CD4-positive, alpha-beta T cell treated with Interleukin-15 for 4 hours (primary cell): ENCODE data around the gene MAP3K10.
A peak's percentile ranks its signal among the peaks of the same experiment; 100 is the strongest.
"Not testable (repeated sequence)": the region's sequence is repeated elsewhere in the genome, so short reads cannot be mapped to it uniquely, and the experiment has no call there.

Experiments used
- DNase-seq: peaks from one replicate; pipeline ENCODE4 v3.0.0-alpha.2; 2020; ENCODE audit warnings: low spot score

MAP3K10 gene

DNA sequence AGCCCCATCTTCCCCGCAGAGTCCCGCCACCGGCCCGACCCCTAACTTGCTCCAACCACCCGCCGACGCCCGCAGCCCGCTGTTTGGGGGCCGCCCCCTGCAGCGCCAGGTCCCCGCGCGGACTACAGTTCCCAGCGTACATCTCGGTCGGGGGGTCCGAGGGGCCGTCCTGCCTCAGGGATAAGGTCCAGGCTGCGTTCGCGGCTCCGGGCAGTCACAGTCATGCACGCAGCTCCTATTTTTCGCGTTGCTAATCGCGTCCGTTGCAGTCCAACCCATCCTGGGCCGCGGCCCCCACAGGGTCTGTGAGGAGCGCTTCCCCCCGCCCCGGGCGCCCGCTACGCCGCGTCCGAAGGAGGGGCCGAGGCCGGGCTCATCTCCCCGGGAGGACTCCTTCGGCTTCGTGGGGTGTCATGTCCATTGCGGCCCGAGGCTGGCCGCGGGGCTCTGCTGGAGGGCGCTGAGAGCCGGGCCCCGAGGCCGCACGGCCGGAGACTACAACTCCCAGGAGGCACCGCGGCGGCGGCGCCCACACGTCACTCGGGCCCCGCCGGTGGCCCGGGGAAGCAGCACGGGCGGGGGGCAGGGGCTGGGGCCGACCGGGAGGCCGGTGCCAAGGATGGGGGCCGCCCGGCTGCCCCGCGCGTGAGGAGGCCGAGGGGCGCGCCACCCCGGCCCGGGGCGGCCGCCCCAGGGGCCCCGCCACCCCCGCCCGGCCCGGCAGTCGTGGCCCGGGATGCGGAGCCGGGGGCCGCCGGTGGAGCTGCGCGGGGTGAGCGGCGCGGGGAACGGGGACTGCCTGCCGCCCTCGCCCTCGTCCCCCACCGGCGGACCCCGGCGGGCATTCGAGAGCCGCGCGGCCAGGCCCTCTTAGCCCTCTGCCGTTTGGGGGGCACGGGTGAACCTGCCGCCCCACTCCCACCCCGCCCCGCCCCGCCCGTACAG is at the start of gene MAP3K10:
MAP3K10 (plus strand) TSS at position 536 of the 945 bp plus-strand sequence. CDS start 606 bp downstream, outside the sequence.
- DNase-seq, result peak; percentile 67

DNA sequence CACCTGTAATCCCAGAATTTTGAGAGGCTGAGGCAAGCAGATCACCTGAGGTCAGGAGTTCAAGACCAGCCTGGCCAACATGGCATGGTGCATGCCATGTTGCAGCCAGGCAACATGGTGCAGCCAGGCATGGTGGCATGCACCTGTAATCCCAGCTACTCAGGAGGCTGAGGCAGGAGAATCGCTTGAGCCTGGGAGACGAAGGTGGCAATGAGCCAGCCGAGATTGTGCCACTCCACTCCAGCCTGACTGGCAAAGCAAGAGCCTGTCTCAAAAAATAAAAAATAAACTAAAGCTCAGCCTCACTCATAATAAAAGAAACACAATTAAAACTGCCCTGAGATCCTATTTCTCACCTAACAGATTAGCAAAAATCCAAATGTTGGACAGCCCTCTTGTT is 49.7 kb upstream of the MAP3K10 start:
- DNase-seq, result no peak

DNA sequence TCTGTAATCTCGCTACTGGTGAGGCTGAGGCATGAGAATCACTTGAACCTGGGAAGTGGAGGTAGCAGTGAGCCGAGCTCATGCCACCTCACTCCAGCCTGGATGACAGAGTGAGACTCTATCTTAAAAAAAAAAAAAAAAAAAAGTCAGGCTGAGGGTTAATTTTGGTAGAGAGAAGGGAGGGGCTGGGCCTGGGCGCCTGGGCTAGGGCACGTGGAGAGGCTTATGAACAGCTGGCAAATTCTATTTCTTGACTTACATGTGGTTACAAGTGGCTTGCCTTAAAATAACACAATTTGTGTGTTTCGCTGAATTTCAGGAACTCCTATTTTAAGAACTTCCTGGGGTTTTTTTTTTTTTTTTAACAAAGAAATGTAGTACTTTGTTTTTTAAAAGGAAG is 47.6 kb upstream of the MAP3K10 start:
- DNase-seq, result peak; percentile 63

DNA sequence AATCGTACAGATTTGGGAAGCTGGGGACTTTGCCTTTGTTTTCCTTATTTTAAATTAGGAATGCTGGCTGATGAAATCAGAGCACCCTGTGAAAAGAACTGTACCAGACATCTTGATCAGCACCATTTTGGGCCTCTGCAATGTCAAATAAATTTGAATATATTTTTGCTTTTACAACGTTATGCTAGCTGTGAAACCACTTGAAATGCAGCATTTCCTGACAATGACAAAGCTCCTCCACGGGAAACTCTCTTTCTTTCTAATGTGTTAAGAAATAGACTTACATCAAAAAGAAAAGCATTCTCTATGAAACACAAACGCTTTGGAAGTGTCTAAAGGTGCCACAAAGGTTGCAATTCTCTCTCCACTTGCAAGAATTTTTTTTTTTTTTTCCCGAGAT is 47.1 kb upstream of the MAP3K10 start:
- DNase-seq, result peak; percentile 60

DNA sequence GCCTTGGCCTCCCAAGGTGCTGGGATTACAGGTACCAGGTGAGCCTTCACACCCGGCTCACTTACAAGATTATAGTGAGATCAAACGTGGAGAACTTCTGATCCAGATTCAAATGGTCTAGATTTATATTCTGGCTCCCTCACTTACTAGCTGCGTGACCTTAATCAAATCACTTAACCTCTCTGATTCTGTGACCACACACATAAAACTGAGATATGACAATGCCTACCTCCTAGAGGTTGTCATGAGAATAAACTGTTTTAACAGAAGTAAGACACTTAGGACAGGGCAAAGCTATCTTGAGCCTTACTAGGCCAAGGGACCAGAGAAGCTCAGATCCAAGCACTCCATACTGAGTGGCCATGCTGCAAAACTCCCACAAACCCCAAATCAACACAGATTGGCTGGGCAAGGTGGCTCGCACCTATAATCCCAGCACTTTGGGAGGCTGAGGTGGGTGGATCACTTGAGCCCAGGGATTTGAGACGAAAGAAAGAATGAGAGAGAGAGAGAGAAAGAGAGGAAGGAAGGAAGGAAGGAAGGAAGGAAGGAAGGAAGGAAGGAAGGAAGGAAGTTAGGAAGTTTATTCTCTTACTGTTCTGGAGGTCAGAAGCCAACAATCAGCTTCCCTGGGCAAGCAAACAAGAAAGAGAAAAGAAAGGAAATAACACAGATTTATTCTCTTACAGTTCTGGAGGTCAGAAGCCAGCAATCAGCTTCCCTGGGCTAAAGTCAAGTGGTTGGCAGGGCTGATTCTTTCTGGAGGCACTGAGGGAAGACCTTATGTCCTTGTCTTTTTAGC is 46.1 kb upstream of the MAP3K10 start:
- no peak for DNase-seq

DNA sequence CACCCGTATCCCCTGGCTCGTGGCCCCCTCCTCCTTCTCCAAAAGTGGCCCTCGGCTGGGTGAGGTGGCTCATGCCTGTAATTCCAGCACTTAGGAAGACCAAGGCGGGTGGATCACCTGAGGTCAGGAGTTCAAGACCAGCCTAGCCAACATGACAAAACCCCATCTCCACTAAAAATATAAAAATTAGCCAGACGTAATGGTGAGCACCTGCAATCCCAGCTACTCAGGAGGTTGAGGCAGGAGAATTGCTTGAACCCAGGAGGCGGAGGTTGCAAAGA is 45.5 kb upstream of the MAP3K10 start:
- DNase-seq, result not testable (repeated sequence)

DNA sequence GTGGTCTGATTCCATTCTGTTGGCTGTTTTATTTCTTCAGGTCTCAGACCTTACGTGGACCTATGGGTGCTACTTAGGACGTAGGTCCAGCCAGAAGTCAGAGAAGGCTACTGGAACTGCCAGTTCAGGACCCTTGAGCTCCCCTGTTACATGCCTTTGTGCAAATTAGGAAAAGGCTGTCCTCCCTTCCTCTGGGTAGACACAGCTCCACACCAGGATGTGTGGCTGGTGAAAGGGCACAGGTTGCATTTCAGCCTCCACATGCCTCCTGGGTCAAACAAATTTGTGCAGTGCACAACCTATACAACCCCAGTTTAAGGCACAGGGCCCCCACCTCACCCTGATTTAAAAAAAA is 43.9 kb upstream of the MAP3K10 start:
- no peak for DNase-seq

DNA sequence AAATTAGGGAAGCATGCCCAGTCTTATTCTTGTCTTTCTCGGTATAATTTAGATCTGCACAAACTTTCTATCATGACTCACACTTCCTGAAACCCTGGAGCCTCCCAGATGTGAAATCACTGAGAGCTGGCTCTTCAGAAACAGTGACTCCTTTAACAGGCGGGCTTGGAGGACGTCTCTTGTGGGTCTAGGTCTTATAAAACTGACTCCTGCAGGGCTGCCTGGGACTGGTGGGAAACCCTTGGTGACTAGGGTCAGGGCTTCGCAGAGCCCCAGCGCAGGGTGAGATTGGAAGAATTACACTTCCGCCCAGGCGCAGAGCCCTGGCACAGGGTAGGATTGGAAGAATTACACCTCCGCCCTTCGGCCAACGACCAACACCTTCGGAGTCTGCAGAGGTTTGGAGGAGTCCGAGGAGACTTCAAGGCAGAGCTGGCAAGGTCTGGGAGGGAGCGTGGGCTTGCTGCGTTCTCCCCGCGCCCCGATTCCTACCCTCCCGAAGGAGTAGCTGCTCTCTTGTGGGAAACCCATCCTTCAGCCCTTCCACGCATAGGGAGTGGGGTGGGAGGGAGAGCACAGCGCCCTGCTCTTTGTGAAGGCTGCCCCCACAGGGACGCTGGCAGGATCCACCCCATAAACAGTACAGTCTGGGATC is 43.4 kb upstream of the MAP3K10 start:
- DNase-seq, result no peak

DNA sequence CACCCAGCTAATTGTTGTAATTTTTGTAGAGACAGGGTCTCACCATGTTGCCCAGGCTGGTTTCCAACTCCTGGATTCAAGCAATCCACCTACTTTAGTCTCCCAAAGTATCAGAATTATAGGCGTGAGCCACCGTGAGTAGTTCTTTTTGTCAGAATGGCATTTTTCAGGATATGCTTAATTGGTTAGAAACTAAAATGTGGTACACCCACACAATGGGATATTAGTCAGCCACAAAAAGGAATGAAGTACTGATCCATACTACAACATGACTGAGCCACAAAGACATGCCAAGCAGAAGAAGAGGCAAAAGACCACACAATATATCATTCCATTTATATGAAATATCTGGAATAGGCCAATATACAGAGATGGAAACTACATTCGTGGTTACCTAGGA is 41.7 kb upstream of the MAP3K10 start:
- no peak for DNase-seq

DNA sequence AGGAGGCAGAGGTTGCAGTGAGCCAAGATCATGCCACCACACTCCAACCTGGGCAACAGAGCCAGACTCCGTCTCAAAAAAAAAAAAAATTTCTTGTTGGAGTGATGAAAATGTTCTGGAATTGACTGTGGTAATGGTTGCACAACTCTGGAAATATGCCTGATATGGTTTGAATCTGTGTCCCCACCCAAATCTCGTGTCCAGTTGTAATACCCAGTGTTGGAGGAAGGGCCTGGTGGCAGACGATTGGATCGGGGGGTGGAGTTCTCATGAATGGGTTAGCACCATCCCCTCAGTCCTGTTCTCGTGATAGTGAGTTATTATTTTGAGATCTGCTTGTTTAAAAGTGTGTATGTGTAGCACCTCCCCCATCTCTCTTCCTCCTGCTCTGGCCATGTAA is 41.1 kb upstream of the MAP3K10 start:
- no peak for DNase-seq

DNA sequence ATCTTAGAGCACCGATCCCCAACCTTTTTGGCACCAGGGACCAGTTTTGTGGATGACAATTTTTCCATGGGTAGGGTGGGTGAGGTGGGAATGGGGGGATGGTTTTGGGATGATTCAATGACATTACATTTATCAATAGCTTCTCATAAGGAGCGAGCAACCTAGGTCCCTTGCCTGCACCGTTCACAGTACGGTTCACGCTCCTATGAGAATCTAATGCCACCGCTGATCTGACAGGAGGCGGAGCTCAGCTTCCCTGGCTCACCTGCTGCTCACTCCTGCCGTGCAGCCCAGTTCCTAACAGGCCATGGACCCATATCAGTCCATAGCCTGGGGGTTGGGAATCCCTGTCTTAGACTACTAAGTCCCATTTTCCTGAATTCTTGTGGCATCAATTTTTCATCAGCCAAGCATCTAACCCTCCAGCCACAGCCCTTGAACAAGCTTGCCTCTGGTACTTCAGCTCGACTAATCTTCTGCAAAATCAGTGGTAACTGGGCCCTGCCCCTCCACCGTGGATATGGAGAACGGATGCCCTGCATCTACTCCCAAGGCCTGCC is 37.0 kb upstream of the MAP3K10 start:
- DNase-seq, result no peak

DNA sequence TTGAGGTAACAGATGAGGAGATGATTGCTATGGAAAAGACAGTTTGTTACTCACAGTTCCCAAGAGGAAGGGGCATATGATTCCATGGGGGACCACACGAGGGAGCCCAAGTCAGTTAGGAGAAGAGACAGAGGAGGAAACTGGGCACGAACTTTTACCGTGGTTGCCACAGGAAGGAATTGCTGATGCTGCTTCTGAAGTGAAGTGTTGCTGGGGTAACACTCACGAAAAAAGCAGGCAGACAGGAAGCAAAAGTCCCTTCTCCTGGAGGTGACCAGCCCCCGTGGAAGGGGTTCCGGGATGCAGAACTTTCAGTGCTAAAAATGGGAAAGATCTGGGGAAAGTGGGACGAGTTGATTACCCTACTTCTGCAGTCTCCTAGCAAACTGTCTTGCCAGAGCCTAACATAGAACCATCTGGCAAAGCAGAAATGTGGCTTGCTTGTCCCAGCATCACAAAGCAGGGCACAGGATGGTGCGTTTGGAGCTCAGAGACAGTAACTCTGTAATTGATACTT is 35.4 kb upstream of the MAP3K10 start:
- DNase-seq, result no peak

DNA sequence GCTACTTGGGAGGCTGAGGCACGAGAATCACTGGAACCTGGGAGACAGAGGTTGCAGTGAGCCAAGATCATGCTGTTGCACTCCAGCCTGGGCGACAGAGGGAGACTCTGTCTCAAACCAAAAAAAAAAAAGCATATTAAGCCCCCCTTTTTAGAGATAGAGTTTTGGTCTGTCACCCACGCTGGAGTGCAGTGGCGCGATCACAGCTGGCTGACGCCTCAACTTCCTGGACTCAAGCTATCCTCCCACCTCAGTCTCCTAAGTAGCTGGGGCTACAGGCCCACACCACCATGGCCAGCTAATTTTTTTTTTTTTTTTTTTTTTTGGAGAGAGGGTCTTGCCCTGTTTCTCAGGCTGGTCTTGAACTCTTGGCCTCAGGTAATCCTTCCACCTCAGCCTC is 34.2 kb upstream of the MAP3K10 start:
- DNase-seq, result no peak

DNA sequence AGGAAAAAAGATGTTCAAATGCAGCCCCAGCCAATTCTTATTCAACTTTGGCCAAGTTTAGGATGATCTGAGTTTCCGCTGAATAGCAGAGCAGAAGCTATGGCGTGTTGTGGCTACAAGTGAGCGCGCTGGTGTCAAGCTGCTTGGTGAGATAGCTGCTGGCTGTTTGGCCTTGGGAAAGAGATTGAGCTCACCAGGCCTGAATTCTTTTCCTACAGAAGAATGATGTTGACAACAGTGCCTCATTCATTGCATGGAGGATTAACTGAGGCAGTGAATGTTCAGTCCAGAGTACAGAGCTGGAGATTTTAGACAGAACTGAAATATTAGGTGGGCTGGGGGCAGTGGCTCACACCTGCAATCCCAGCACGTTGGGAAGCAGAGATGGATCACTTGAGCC is 31.5 kb upstream of the MAP3K10 start:
- DNase-seq, result no peak

DNA sequence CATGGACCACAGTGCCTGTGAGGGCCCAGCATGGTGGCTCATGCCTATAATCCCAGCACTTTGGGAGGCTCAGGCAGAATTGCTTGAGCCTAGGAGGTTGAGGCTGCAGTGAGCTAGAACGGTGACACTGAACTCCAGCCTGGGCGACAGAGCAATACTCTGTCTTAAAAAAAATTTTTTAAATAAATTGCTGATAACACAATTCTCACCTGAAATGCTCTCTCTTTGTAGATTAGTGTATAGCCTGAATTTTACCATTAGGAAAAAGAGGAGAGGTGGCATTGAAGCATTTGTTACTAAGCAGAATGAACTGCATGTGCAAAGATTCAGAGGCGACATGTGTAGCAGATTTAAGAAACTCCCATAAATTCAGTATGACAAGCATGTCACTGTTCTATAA is 29.1 kb upstream of the MAP3K10 start:
- DNase-seq, result no peak

DNA sequence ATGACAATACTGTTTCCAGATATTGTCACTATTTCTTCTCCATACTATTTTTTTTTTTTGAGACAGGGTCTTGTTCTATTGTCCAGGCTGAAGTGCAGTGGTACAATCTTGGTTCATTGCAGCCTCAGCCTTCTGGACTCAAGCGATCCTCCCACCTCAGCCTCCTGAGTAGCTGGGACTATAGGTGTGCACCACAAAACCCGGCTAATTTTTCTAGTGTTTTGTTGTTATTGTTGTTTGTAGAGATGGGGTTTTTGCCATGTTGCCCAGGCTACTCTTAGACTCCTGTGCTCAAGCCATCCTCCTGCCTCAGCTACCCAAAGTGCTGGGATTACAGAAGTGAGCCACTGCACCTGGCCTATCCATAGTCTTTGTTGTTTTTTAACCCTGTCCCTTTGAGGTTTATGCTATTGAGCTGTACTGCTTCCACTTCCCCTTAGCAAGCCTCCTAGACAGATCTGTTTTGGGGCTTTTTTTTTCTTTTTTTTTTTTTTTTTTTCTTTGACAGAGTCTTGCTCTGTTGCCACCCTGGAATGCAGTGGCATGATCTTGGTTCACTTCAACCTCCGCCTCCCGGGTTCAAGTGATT is 27.6 kb upstream of the MAP3K10 start:
- DNase-seq, result no peak

DNA sequence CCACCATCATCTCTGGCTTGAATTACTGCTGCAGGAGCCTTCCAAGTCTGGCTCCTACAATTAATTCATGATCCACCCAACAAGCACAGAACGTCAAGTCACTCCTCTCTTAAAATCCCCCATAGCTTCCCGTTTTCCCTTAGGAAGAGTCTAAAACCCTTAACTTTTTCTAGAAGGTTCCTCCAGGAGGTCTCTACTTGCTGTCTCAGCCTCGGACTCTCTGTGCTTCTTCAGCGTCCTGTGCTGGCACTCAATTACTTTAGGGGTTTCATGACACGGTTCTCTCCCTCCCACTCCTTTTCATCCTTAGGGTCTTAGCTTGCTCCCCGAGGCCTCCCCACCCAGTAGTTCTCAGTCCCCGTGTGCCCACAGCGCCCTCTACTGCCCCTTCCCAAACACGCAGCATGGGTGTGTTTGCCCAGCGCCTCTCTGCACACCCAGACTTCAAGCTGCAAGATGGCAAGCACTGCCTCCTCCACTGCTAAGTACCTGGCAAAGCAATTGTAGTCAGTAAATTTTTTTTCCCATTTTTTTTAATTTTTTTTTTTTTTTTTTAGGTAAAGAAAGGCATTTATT is 25.8 kb upstream of the MAP3K10 start:
- DNase-seq, result peak; percentile 59

DNA sequence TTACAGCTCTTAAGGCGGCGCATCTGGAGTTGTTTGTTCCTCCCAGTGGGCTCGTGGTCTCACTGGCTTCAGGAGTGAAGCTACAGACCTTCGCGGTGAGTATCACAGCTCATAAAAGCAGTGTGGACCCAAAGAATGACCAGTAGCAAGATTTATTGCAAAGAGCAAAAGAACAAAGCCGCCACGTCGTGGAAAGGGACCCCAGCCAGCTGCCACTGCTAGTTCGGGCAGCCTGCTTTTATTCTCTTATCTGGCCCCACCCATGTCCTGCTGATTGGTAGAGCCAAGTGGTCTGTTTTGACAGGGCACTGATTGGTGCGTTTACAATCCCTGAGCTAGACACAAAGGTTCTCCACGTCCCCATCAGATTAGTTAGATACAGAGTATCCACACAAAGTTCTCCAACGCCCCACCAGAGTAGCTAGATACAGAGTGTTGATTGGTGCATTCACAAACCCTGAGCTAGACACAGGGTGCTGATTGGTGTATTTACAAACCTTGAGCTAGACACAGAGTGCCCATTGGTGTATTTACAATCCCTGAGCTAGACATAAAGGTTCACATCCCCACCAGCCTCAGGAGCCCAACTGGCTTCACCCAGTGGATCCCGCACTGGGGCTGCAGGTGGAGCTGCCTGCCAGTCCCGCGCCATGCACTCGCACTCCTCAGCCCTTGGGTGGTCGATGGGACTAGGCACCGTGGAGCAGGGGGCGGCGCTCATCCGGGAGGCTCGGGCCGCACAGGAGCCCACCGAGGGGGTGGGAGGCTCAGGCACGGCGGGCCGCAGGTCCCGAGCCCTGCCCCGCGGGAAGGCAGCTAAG is 21.5 kb upstream of the MAP3K10 start:
- DNase-seq, result not testable (repeated sequence)

DNA sequence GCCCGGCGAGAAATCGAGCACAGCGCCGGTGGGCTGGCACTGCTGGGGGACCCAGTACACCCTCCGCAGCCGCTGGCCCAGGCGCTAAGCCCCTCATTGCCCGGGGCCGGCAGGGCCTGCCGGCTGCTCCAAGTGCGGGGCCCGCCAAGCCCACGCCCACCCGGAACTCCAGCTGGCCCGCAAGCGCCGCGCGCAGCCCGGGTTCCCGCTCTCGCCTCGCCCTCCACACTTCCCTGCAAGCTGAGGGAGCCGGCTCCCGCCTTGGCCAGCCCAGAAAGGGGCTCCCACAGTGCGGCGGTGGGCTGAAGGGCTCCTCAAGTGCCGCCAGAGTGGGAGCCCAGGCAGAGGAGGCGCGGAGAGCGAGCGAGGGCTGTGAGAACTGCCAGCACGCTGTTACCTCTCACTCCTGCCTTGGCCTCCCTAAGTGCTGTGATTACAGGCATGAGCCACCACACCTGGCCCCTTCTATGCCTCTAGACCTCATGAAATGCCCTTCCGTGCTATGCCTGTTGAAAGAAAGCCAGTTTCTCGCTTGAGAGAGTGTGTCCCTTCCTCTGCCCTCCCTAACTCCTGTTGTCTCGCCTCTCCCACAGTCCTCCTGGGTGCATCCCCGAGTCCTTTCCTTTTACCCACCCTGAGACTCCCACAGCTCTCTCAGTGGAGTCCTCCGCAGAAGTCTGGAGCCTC is 20.8 kb upstream of the MAP3K10 start:
- DNase-seq, result not testable (repeated sequence)

DNA sequence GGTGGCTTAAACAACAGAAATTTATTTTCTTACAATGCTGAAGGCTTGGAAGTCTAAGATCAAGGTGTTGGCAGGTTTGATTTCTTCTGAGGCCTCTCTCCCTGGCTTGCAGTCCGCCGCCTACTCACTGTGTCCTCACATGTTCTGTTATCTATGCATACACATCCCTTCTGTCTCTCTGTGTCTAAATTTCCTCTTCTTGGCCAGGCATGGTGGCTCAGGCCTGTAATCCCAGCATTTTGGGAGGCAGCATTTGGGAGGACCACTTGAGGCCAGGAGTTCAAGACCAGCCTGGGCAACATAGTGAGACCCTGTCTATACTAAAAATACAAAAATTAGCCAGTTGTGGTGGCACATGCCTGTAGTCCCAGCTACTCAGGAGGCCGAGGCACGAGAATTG is 19.9 kb upstream of the MAP3K10 start:
- DNase-seq, result not testable (repeated sequence)
